GM18520 (cell line): ENCODE results near the gene KCNC2.
"Not testable (repeated sequence)": the region's sequence is repeated elsewhere in the genome, so short reads cannot be mapped to it uniquely, and the experiment has no call there.

ENCODE experiments used
- ATAC-seq: cut with Tn5 transposase; IDR thresholded peaks from one replicate; pipeline ENCODE4 v1.9.1; 2021; ENCODE audit not compliant: unreplicated experiment

KCNC2 gene

GRCh38 chr12:75209812-75210138, at the start of gene KCNC2:
Gene KCNC2, minus strand, starts transcription at chr12:75209839.
- ATAC-seq = no peak

- ATAC-seq = no peak
Measured at GRCh38 chr12:75259143-75259542, 49.5 kb upstream of the KCNC2 start.

GRCh38 chr12:75257510-75257909, 47.9 kb upstream of the KCNC2 start:
- ATAC-seq = no peak

- no peak for ATAC-seq
Measured at GRCh38 chr12:75245108-75245507, 35.5 kb upstream of the KCNC2 start.

GRCh38 chr12:75239987-75240386, 30.3 kb upstream of the KCNC2 start:
- ATAC-seq = no peak

GRCh38 chr12:75236206-75236605, 26.6 kb upstream of the KCNC2 start:
- no peak for ATAC-seq

GRCh38 chr12:75227132-75227531, 17.5 kb upstream of the KCNC2 start:
- ATAC-seq = no peak

GRCh38 chr12:75212072-75212471, 2.4 kb upstream of the KCNC2 start:
- ATAC-seq = no peak

GRCh38 chr12:75208856-75209811, 505 bp downstream of the KCNC2 start:
- ATAC-seq = no peak

- no peak for ATAC-seq
Measured at GRCh38 chr12:75207338-75208083, 2.1 kb downstream of the KCNC2 start.

- ATAC-seq = no peak
Measured at GRCh38 chr12:75205558-75205957, 4.1 kb downstream of the KCNC2 start.

- no peak for ATAC-seq
Measured at GRCh38 chr12:75196865-75197264, 12.8 kb downstream of the KCNC2 start.

GRCh38 chr12:75196408-75196807, 13.2 kb downstream of the KCNC2 start:
- no peak for ATAC-seq

- no peak for ATAC-seq
Measured at GRCh38 chr12:75194250-75194649, 15.4 kb downstream of the KCNC2 start.

- ATAC-seq = no peak
Measured at GRCh38 chr12:75192196-75192595, 17.4 kb downstream of the KCNC2 start.

GRCh38 chr12:75190846-75191245, 18.8 kb downstream of the KCNC2 start:
- no peak for ATAC-seq

- not testable (repeated sequence) for ATAC-seq
Measured at GRCh38 chr12:75185881-75186280, 23.8 kb downstream of the KCNC2 start.

- no peak for ATAC-seq
Measured at GRCh38 chr12:75184516-75184915, 25.1 kb downstream of the KCNC2 start.

- no peak for ATAC-seq
Measured at GRCh38 chr12:75183967-75184366, 25.7 kb downstream of the KCNC2 start.

- ATAC-seq = peak; percentile 95
Measured at GRCh38 chr12:75177997-75178396, 31.6 kb downstream of the KCNC2 start.

- no peak for ATAC-seq
Measured at GRCh38 chr12:75172611-75173010, 37.0 kb downstream of the KCNC2 start.

GRCh38 chr12:75170640-75171185, 38.9 kb downstream of the KCNC2 start:
- ATAC-seq = no peak
